Thyroid gland (tissue), 4 donors: ENCODE results near the gene MYOM3. TPM values are rescaled to one million over a fixed set of nuclear protein-coding genes. Genes with fewer than 3 reads are reported as not detected.

Experiments used
- DNase-seq, 2 donors: peaks; one replicate each; pipeline ENCODE4 v3.0.0-alpha.2; 2019
- H3K27ac ChIP-seq, 3 donors: fragments of 200-600 bp; sonication (generic); 1 replicate in 2 of 3; 2 replicates in 1 of 3; pipeline ENCODE4 v1.5.1; 2016 to 2019; ENCODE audit warnings: mild to moderate bottlenecking in 1 of 3, moderate library complexity in 1 of 3
- H3K27me3 ChIP-seq: fragments of 200-600 bp; sonication (generic); one replicate; pipeline ENCODE4 v1.5.1; 2019
- H3K36me3 ChIP-seq, 2 donors: fragments of 200-600 bp; sonication (generic); one replicate each; pipeline ENCODE4 v1.5.1; 2016 to 2019
- H3K4me1 ChIP-seq, 2 donors: fragments of 200-600 bp; sonication (generic); one replicate each; pipeline ENCODE4 v1.5.1; 2017 to 2019
- H3K4me3 ChIP-seq, 3 donors: fragments of 200-600 bp; sonication (generic); replicated peaks in 1 of 3; 1 replicate in 2 of 3; 2 replicates in 1 of 3; pipeline ENCODE4 v1.5.1; 2016; ENCODE audit warnings: mild to moderate bottlenecking in 1 of 3
- H3K9me3 ChIP-seq: fragments of 200-600 bp; sonication (generic); one replicate; pipeline ENCODE4 v1.5.1; 2017
- POLR2A ChIP-seq, 2 donors: fragments of 450-650 bp; IDR thresholded peaks; one replicate each; pipeline ENCODE4 v1.6.1; 2017; ENCODE audit warnings: antibody characterized with exemption in 2 of 2, mild to moderate bottlenecking in 2 of 2, moderate library complexity in 1 of 2
- WGBS, 2 donors: methylation state at CpG; one replicate each; pipeline ENCODE4 v1.1.5; 2017; 5-methylcytosine and 5-hydroxymethylcytosine counted together
- intact Hi-C: fragments of 100-400 bp; cut with DNase I; formaldehyde crosslinking; loops from one replicate; pipeline ENCODE4 v1.15.1; 2023
- total RNA-seq, 4 donors: library from RNA; depleted of rRNA; stranded (reverse); fragments of >200 nt; gene quantifications; one replicate each; pipeline ENCODE4 v1.2.3, GENCODE V29; 2016
- TF ChIP-seq, protein P1 (sequence below), 6 experiments: fragments of 200-600 bp in 3 of 6; fragments of 450-650 bp in 3 of 6; sonication (generic) in 3 of 6; IDR thresholded peaks; one replicate each; pipeline ENCODE4 v1.5.1; 2016 to 2019; ENCODE audit warnings: antibody characterized with exemption in 6 of 6, mild to moderate bottlenecking in 2 of 6, inconsistent platforms in 1 of 6, moderate library complexity in 1 of 6

The MYOM3 gene
- total RNA-seq, 4 donors from 2014 or later: 0.11 to 0.54 TPM; not detected in 2

DNA sequence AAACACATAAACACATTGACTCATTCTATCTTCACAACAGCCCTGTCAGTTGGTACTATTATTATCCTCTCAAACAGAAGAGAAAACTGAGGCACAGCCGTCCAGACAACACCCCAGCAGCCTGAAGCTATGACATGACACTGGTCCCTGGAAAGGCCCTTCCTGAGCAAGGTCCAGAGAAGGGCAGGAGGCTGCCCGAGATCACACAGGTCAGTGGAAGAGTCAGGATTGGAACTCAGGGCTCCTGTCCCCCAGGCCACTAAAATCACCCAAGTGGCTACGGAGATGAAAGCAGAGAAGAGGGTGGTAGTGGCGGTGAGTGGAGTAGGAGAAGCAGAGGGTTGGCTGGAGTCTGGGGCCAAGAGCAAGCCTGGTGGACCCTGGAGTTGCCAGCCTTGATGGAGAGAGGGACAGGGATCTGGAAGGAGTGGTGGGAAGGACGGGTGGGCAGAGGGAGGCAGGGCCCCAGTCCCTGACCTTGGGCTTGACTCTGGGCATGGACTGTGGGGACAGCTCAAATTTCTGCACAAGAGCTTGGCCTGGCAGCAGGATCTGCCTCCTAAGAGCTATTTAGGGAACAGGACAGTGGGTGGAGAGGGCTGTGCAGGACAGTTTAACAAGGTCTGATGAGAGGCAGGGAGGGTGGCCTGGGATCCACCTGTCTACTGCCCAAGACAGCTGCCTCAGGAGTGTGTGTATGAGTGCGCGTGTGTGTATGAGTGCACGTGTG is 15.8 kb downstream of the MYOM3 start:
- TF ChIP-seq, protein P1, sequence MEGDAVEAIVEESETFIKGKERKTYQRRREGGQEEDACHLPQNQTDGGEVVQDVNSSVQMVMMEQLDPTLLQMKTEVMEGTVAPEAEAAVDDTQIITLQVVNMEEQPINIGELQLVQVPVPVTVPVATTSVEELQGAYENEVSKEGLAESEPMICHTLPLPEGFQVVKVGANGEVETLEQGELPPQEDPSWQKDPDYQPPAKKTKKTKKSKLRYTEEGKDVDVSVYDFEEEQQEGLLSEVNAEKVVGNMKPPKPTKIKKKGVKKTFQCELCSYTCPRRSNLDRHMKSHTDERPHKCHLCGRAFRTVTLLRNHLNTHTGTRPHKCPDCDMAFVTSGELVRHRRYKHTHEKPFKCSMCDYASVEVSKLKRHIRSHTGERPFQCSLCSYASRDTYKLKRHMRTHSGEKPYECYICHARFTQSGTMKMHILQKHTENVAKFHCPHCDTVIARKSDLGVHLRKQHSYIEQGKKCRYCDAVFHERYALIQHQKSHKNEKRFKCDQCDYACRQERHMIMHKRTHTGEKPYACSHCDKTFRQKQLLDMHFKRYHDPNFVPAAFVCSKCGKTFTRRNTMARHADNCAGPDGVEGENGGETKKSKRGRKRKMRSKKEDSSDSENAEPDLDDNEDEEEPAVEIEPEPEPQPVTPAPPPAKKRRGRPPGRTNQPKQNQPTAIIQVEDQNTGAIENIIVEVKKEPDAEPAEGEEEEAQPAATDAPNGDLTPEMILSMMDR (IDR thresholded peaks at IDR 0.05): no peak
- no peak for TF ChIP-seq POLR2A (IDR thresholded peaks at IDR 0.05)
- Histone ChIP-seq H3K27ac (no peak overlapping the region), H3K9me3 (no peaks in the 10 kb centered on the region), H3K4me3 (no peak overlapping the region), H3K36me3 (no peaks in the 10 kb centered on the region), H3K4me1 (no peaks in the 10 kb centered on the region), H3K27me3 (no peaks in the 10 kb centered on the region)
- no peak for DNase-seq
- WGBS, 2 donors: 82 to 92% methylated on average over 7 to 8 of the region's 8 CpGs
- intact Hi-C loops: no loop called here

DNA sequence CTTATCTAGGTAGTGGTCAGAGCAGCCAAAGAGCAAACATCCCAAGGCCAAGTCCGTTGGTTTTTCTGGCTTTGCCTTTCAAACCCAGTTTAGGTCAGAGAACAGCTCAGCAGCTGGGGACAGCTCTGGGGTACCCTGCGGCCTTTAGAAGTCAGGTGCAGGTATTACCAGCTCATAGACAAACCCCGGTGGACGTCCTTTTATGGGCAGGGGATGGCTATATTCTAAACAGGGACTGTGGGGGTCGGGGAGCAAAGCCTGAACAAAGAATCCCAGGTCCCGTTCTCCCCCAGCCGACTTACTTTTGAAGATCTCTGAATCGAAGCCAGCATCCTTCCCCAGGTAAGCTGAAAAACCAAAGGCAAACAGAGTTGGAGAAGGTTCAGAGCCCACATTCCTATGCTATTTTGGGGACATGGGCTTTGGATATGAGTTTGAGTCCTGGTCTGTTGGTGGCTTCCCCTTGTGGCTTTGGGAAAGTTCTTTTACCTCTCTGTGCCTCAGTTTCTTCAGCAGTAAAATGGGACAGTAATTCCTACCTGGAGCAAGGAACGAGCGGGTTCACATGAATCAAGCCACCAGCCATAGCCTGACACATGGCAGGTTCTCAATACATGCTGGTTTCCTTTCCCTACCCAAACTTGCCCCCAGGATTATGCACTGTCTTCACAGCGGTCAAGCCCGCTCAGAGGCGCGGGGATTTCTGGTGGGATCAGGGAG is 16.6 kb downstream of the MYOM3 start:
- H3K4me1 ChIP-seq: peaks cover 0 to 4% of the 10 kb centered on the region in 2 donors
- no peak for DNase-seq
- no peaks in the 10 kb centered on the region for H3K36me3 ChIP-seq
- no peak overlapping the region for H3K4me3 ChIP-seq
- TF ChIP-seq, protein P1 (IDR thresholded peaks at IDR 0.05): no peak
- no peak for TF ChIP-seq POLR2A (IDR thresholded peaks at IDR 0.05)
- no peaks in the 10 kb centered on the region for H3K9me3 ChIP-seq
- no peaks in the 10 kb centered on the region for H3K27me3 ChIP-seq
- 69 to 80% methylated on average over 11 to 14 of the region's 14 CpGs for WGBS, 2 donors
- H3K27ac ChIP-seq: no peak overlapping the region
- intact Hi-C loops: no loop called here

DNA sequence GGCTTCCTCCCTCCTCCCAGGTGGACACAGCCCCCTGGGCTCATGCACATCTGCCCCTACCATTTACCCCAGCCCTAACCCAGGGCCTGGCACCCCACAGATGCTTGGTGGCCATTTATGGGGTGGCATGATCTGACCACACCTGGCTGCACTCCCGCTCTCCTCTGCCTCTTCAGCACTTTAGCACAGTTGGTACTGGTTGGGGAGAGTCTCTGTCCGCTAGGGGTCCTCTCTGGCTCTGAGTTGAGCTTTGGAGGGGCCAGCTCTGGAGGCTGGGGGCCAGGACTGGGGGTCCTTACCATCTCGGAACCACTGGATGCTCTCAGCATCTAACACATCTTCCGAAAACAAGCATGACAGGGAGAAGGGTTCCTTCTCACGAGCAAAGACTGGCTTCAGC is 17.4 kb downstream of the MYOM3 start:
- Histone ChIP-seq H3K27ac (no peak overlapping the region), H3K4me1 (peaks cover 0 to 11% of the 10 kb centered on the region in 2 donors), H3K36me3 (no peaks in the 10 kb centered on the region), H3K9me3 (no peaks in the 10 kb centered on the region), H3K27me3 (no peaks in the 10 kb centered on the region), H3K4me3 (no peak overlapping the region)
- WGBS, 2 donors: 78 to 83% methylated on average over 4 to 5 of the region's 5 CpGs
- no peak for DNase-seq
- intact Hi-C loops: no loop called here
- TF ChIP-seq, protein P1 (IDR thresholded peaks at IDR 0.05): no peak
- TF ChIP-seq POLR2A (IDR thresholded peaks at IDR 0.05): no peak

DNA sequence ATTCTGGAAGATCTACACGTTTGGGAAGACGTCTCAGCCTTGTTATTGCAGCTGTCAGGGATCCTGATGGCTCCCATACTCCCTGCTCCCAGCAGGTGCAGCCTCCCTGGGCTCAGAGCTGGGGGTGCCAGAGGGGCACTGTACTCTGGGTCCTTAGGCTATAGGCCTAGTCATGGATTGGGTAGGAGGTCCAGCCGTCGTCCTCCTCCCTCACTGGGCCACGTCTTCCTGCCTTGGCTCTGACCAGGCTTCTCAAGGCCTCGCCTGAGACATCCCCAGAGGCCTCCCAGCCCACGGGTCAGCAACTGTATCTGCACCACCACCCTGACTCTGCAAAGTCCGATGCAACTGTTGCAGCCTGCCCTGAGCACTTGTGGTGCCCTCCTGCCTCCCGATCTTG is 18.2 kb downstream of the MYOM3 start:
- TF ChIP-seq, protein P1 (IDR thresholded peaks at IDR 0.05): no peak
- TF ChIP-seq POLR2A (IDR thresholded peaks at IDR 0.05): no peak
- no peak for DNase-seq
- Histone ChIP-seq H3K36me3 (no peaks in the 10 kb centered on the region), H3K9me3 (no peaks in the 10 kb centered on the region), H3K27me3 (no peaks in the 10 kb centered on the region), H3K4me1 (peaks cover 0 to 11% of the 10 kb centered on the region in 2 donors), H3K4me3 (no peak overlapping the region), H3K27ac (no peak overlapping the region)
- WGBS, 2 donors: 79 to 80% methylated on average over 9 of the region's 9 CpGs
- intact Hi-C loops: no loop called here

DNA sequence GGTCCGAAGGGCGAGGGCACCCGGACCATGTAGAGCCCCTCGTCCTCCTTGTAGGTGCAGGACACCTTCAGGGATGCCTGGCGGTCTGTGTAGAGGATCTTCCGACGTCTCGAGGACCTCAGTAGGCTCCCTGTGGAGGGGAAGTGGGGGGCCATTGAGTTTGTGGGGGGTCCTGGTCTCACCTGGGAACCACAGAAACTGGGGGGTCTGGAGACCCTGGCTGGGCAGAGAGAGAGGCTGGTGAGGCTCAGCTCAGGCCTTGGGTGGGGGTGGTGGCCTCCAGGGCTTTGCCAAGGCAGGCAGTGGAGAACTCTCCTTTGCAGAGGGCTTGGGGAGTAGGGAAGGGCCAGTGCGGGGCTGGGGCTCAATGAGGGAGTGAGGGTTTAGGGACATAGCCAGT is 19.0 kb downstream of the MYOM3 start:
- peaks cover 0 to 11% of the 10 kb centered on the region in 2 donors for H3K4me1 ChIP-seq
- intact Hi-C loops: no loop called here
- TF ChIP-seq, protein P1 (IDR thresholded peaks at IDR 0.05): no peak
- TF ChIP-seq POLR2A (IDR thresholded peaks at IDR 0.05): no peak
- H3K27me3 ChIP-seq: no peaks in the 10 kb centered on the region
- no peaks in the 10 kb centered on the region for H3K9me3 ChIP-seq
- no peak for DNase-seq
- H3K36me3 ChIP-seq: no peaks in the 10 kb centered on the region
- WGBS, 2 donors: 90 to 98% methylated on average over 9 of the region's 9 CpGs
- no peak overlapping the region for H3K27ac ChIP-seq
- H3K4me3 ChIP-seq: no peak overlapping the region
